HG02884 (cell line): Measurements from ENCODE around the gene TANGO2.

Experiments used
- ATAC-seq: cut with Tn5 transposase; IDR thresholded peaks from one replicate; pipeline ENCODE4 v1.9.1; 2021; ENCODE audit warnings: mild to moderate bottlenecking, moderate library complexity; ENCODE audit not compliant: unreplicated experiment

Gene TANGO2

GRCh38 chr22:20083157-20083890, 62.4 kb downstream of the TANGO2 start:
- ATAC-seq = no peak

- no peak for ATAC-seq
These were observed 63.1 kb downstream of the TANGO2 start for GRCh38 chr22:20083891-20084546.

GRCh38 chr22:20084547-20085413, 63.9 kb downstream of the TANGO2 start:
- ATAC-seq = no peak

- no peak for ATAC-seq
These were observed 64.7 kb downstream of the TANGO2 start for GRCh38 chr22:20085651-20086050.

- no peak for ATAC-seq
These were observed 65.2 kb downstream of the TANGO2 start for GRCh38 chr22:20086101-20086599.

- no peak for ATAC-seq
These were observed 65.9 kb downstream of the TANGO2 start for GRCh38 chr22:20086763-20087162.

- no peak for ATAC-seq
These were observed 66.7 kb downstream of the TANGO2 start for GRCh38 chr22:20087319-20088262.

GRCh38 chr22:20088263-20088648, 67.3 kb downstream of the TANGO2 start:
- no peak for ATAC-seq

- ATAC-seq = no peak
These were observed 68.5 kb downstream of the TANGO2 start for GRCh38 chr22:20089226-20089976.

- ATAC-seq = no peak
These were observed 69.2 kb downstream of the TANGO2 start for GRCh38 chr22:20089977-20090729.

GRCh38 chr22:20090730-20091240, 69.9 kb downstream of the TANGO2 start:
- ATAC-seq = no peak

GRCh38 chr22:20091690-20092476, 71.0 kb downstream of the TANGO2 start:
- no peak for ATAC-seq

GRCh38 chr22:20092477-20092854, 71.6 kb downstream of the TANGO2 start:
- no peak for ATAC-seq

- no peak for ATAC-seq
These were observed 72.7 kb downstream of the TANGO2 start for GRCh38 chr22:20093418-20094196.

- no peak for ATAC-seq
These were observed 73.4 kb downstream of the TANGO2 start for GRCh38 chr22:20094197-20094807.

- no peak for ATAC-seq
These were observed 74.6 kb downstream of the TANGO2 start for GRCh38 chr22:20095521-20095920.
